ENCODE measurements around the gene BRAT1.

BRAT1 gene

DNA sequence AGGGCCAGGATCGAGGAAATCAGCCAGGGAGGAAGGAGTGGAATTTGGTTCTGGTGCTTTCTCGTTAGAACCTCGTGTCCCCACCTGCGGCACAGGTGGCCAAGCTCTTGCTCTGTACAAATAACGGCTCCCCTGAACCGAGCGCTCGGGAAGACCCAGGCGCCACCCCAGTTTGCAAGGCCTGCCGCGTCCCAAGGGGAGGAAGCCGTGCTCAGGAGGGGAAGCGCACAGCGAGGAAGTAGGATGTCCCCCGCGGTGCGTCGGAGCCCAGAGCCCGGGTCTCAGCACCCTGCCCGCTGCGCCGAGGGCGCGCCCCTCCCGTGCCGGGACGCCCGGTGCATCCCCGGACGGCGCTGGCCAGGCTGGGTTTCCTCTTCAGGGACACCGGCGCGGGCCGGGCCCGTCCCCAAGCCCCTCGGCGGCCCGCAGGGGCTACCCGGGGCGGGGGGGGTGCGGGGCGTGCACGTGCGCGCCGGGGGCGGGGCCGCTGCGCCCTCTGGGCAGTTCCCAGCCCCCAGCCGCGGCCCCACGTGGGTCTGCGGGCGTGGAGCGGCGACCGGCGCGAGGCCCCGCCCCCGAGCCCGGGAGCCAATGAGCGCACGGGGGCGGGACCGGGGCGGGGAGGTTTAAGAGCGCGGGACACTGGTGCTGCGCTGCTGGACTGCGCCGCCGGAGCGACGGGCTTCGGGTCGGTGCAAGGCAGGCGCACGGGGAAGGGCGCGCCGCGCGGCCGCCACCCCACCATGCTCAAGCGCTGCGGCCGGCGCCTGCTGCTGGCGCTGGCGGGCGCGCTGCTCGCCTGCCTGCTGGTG, 36.0 kb downstream of the BRAT1 start, which contains the start of gene LFNG:
LFNG (plus strand) TSS at position 656 of the 812 bp plus-strand sequence; CDS start at position 744, 88 bp downstream.
- peaks cover 46% of the 10 kb centered on the region for H3K4me1 ChIP-seq (ENCODE audit: insufficient read depth, low read length)
- peaks cover 33% of the 10 kb centered on the region for H3K27me3 ChIP-seq (ENCODE audit: insufficient read depth, low read length)
- peak within 1 kb of the TSS; percentile 14; the same call in 1 of the 2 replicates for H3K27ac ChIP-seq (ENCODE audit: low read depth, low read length)
- no peaks in the 10 kb centered on the region for H3K9me3 ChIP-seq (ENCODE audit: insufficient read depth, low read depth, low read length)
- no peaks in the 10 kb centered on the region for H3K36me3 ChIP-seq (ENCODE audit: insufficient read depth, low read length)
- under 1% methylated on average over 95 of the region's 95 CpGs for WGBS
- H3K9ac ChIP-seq (ENCODE audit: low read depth, low read length), result peak within 1 kb of the TSS; percentile 29
- H3K4me3 ChIP-seq (ENCODE audit: low read length), result peak within 1 kb of the TSS; percentile 62

DNA sequence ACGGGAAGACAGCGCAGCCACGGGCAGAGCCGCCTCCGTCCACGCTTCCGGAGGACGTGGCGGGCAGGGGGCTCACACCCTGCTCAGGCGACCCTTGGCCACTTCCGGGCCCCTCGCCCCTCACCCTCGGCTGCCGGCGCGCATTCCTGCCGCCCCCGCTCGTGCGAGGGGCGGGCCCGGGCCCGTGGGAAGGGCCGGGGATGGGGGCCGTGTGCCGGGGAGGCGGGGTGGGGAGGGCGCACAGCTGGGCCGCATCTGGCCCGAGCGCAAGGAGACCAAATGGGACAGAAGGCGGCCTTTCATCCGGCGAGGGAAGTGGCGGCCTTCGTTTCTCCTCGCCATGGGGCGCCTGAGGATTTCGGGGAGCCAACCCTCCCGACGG, 36.6 kb downstream of the BRAT1 start:
- Histone ChIP-seq H3K4me1 (ENCODE audit: insufficient read depth, low read length) (peaks cover 41% of the 10 kb centered on the region), H3K27me3 (ENCODE audit: insufficient read depth, low read length) (peaks cover 33% of the 10 kb centered on the region), H3K9ac (ENCODE audit: low read depth, low read length) (peak overlapping the region; percentile 29), H3K9me3 (ENCODE audit: insufficient read depth, low read depth, low read length) (no peaks in the 10 kb centered on the region), H3K36me3 (ENCODE audit: insufficient read depth, low read length) (no peaks in the 10 kb centered on the region), H3K27ac (ENCODE audit: low read depth, low read length) (no peak overlapping the region; the same call in 1 of the 2 replicates), H3K4me3 (ENCODE audit: low read length) (peak overlapping the region; percentile 58)
- WGBS, result 3% methylated on average over 41 of the region's 41 CpGs

DNA sequence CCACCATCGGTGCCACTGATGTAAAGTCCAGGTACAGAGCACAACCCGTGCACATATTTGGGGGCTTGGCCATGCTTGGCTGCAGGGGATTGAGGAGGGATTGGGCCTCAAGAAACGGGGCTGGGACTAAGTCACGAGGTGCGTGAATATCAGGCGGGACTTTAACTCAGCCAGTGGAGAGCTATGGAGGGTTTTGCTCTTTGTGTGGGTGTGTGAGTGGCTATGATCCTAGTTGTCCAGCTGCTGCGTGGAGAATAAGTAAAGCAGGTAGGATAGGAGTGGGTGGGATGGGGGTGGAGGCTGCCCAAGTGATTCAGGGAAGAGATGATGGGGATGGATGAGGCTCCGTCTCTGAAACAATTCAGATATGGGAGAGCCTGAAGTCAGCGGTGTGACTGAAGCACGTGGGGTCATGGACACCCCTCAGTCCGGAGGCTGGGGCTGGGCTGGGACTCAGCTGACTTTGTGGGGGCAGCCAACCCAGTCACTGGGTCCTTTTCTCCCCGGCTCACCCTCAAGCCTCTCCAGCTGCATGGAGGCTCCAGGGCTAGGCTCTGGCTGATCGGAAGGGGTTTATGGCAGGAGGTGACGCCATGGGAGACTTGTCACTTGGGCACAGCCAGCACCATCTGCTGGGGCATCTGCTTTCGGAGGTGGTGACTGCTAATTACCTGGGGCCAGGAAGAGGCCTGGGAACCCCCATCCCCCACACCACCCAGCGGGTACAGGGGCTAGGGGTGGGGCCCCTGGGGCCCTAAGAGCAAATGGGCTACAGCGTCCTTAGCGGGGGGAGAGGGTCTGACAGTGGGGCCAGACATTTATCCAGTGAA, 37.4 kb downstream of the BRAT1 start:
- H3K27me3 ChIP-seq (ENCODE audit: insufficient read depth, low read length), result peaks cover 33% of the 10 kb centered on the region
- 42% methylated on average over 18 of the region's 18 CpGs for WGBS
- H3K9ac ChIP-seq (ENCODE audit: low read depth, low read length), result no peak overlapping the region
- no peaks in the 10 kb centered on the region for H3K36me3 ChIP-seq (ENCODE audit: insufficient read depth, low read length)
- H3K4me3 ChIP-seq (ENCODE audit: low read length), result peak overlapping the region; percentile 58
- H3K9me3 ChIP-seq (ENCODE audit: insufficient read depth, low read depth, low read length), result no peaks in the 10 kb centered on the region
- no peak overlapping the region for H3K27ac ChIP-seq (ENCODE audit: low read depth, low read length)
- peaks cover 33% of the 10 kb centered on the region for H3K4me1 ChIP-seq (ENCODE audit: insufficient read depth, low read length)

GRCh38 chr7:2517026-2517425, 38.3 kb downstream of the BRAT1 start:
- peaks cover 25% of the 10 kb centered on the region for H3K4me1 ChIP-seq (ENCODE audit: insufficient read depth, low read length)
- H3K9me3 ChIP-seq (ENCODE audit: insufficient read depth, low read depth, low read length), result no peaks in the 10 kb centered on the region
- no peak overlapping the region for H3K9ac ChIP-seq (ENCODE audit: low read depth, low read length)
- peaks cover 33% of the 10 kb centered on the region for H3K27me3 ChIP-seq (ENCODE audit: insufficient read depth, low read length)
- H3K27ac ChIP-seq (ENCODE audit: low read depth, low read length), result no peak overlapping the region
- 41% methylated on average over 8 of the region's 8 CpGs for WGBS
- no peak overlapping the region for H3K4me3 ChIP-seq (ENCODE audit: low read length)
- H3K36me3 ChIP-seq (ENCODE audit: insufficient read depth, low read length), result no peaks in the 10 kb centered on the region

DNA sequence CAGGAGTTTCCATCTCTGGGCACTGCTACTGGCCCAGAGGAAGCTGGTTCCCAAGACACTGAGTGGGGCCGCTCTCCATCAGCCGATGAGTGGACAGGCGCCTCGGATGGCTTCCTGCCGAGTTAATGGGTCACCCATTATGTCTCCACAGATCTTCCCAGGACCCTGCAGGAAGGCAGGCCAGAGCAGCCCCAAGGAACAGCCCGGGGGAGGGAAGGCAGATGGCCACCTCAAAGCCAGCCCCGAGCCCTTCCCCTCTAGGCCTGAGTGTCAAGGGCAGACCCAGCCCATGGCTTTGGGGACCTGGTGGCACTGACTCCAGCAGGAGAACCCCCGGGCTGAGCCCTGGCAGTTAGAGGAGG, 39.1 kb downstream of the BRAT1 start:
- Histone ChIP-seq H3K4me3 (ENCODE audit: low read length) (no peak overlapping the region), H3K4me1 (ENCODE audit: insufficient read depth, low read length) (peaks cover 19% of the 10 kb centered on the region), H3K27me3 (ENCODE audit: insufficient read depth, low read length) (peaks cover 26% of the 10 kb centered on the region), H3K9ac (ENCODE audit: low read depth, low read length) (no peak overlapping the region), H3K36me3 (ENCODE audit: insufficient read depth, low read length) (no peaks in the 10 kb centered on the region), H3K9me3 (ENCODE audit: insufficient read depth, low read depth, low read length) (no peaks in the 10 kb centered on the region), H3K27ac (ENCODE audit: low read depth, low read length) (no peak overlapping the region)
- WGBS, result 78% methylated on average over 8 of the region's 8 CpGs

- 90% methylated on average over 15 of the region's 15 CpGs for WGBS
- Histone ChIP-seq H3K9ac (ENCODE audit: low read depth, low read length) (no peak overlapping the region), H3K27me3 (ENCODE audit: insufficient read depth, low read length) (peaks cover 22% of the 10 kb centered on the region), H3K9me3 (ENCODE audit: insufficient read depth, low read depth, low read length) (no peaks in the 10 kb centered on the region), H3K36me3 (ENCODE audit: insufficient read depth, low read length) (no peaks in the 10 kb centered on the region), H3K4me3 (ENCODE audit: low read length) (no peak overlapping the region), H3K4me1 (ENCODE audit: insufficient read depth, low read length) (peaks cover 19% of the 10 kb centered on the region), H3K27ac (ENCODE audit: low read depth, low read length) (no peak overlapping the region)
Measured at GRCh38 chr7:2515424-2516193, 39.7 kb downstream of the BRAT1 start.

DNA sequence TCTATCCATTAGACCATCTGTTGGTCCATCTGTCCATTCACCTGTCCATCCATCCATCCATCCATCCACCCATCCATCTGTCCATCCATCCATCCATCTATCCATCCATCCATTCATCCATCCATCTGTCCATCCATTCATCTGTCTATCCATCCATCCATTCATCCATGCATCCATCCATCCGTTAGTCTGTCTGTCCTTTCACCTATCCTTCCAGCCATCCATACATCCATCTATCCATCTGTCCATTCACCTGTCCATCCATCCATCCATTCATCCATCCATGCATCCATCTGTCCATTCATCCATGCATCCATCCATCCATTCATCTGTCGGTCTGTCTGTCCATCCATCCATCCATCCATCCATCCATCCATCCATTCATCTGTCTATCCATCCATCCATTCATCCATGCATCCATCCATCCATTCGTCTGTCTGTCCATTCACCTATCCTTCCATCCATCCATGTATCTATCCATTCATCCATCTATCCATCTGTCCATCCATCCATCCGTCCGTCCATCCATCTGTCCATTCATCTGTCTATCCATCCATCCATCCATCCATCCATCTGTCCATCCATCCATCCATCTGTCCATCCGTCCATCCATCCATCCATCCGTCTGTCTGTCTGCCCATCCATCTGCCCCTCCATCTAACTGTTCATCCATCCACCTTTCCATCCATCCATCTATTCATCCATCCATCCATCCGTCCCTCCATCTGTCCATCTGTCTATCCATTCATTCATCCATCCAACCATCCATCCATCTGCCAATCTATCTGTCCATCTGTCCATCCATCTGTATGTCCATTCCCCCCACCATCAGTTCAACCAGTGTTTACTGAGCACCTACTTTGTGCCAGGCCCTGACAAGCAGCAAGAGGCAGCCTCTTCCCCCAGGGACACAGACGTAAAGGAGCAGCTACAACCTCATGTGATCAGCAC, 40.6 kb downstream of the BRAT1 start:
- Histone ChIP-seq H3K27ac (ENCODE audit: low read depth, low read length) (no peak overlapping the region), H3K4me1 (ENCODE audit: insufficient read depth, low read length) (peaks cover 19% of the 10 kb centered on the region), H3K4me3 (ENCODE audit: low read length) (no peak overlapping the region), H3K27me3 (ENCODE audit: insufficient read depth, low read length) (peaks cover 16% of the 10 kb centered on the region), H3K9ac (ENCODE audit: low read depth, low read length) (no peak overlapping the region), H3K9me3 (ENCODE audit: insufficient read depth, low read depth, low read length) (no peaks in the 10 kb centered on the region), H3K36me3 (ENCODE audit: insufficient read depth, low read length) (no peaks in the 10 kb centered on the region)
- 92% methylated on average over 9 of the region's 9 CpGs for WGBS

- peaks cover 10% of the 10 kb centered on the region for H3K27me3 ChIP-seq (ENCODE audit: insufficient read depth, low read length)
- H3K9me3 ChIP-seq (ENCODE audit: insufficient read depth, low read depth, low read length), result no peaks in the 10 kb centered on the region
- peaks cover 19% of the 10 kb centered on the region for H3K4me1 ChIP-seq (ENCODE audit: insufficient read depth, low read length)
- no peak overlapping the region for H3K4me3 ChIP-seq (ENCODE audit: low read length)
- H3K27ac ChIP-seq (ENCODE audit: low read depth, low read length), result no peak overlapping the region
- WGBS, result 87% methylated on average over 7 of the region's 7 CpGs
- no peak overlapping the region for H3K9ac ChIP-seq (ENCODE audit: low read depth, low read length)
- no peaks in the 10 kb centered on the region for H3K36me3 ChIP-seq (ENCODE audit: insufficient read depth, low read length)
Measured at GRCh38 chr7:2513702-2514101, 41.6 kb downstream of the BRAT1 start.

- peaks cover 15% of the 10 kb centered on the region for H3K4me1 ChIP-seq (ENCODE audit: insufficient read depth, low read length)
Measured at GRCh38 chr7:2512713-2513112, 42.6 kb downstream of the BRAT1 start.

DNA sequence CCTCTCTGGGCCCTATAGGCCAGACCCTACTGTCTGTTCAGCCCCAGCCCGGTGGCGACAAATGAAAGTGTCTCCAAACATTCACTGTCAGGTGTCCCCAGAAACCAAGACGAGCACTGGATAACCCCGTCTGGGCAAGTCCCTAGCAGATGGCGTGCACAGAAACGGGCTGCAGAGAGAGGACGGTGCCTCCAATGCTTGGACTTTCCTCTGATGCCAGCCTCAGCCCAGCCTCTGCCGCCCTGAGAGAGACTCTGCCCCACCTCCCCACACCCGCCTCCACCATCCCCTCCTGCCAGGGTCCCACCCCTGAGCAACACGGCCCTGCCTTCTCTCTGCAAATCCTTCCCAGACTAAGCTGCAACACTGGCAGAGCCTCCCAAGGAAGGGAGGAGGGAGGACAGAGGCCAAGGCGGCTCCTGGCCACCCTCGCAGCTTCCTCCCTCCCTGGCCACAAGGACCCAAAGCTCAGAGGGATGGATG, 43.1 kb downstream of the BRAT1 start:
- Histone ChIP-seq H3K4me3 (ENCODE audit: low read length) (no peak overlapping the region), H3K36me3 (ENCODE audit: insufficient read depth, low read length) (no peaks in the 10 kb centered on the region), H3K27me3 (ENCODE audit: insufficient read depth, low read length) (no peaks in the 10 kb centered on the region), H3K9ac (ENCODE audit: low read depth, low read length) (no peak overlapping the region), H3K27ac (ENCODE audit: low read depth, low read length) (no peak overlapping the region), H3K9me3 (ENCODE audit: insufficient read depth, low read depth, low read length) (no peaks in the 10 kb centered on the region), H3K4me1 (ENCODE audit: insufficient read depth, low read length) (peaks cover 10% of the 10 kb centered on the region)
- 84% methylated on average over 12 of the region's 12 CpGs for WGBS

More at GRCh38 chr7:2512713-2513112, 42.6 kb downstream of the BRAT1 start:
- Histone ChIP-seq H3K36me3 (ENCODE audit: insufficient read depth, low read length) (no peaks in the 10 kb centered on the region), H3K4me3 (ENCODE audit: low read length) (no peak overlapping the region), H3K9me3 (ENCODE audit: insufficient read depth, low read depth, low read length) (no peaks in the 10 kb centered on the region), H3K27me3 (ENCODE audit: insufficient read depth, low read length) (peaks cover under 1% of the 10 kb centered on the region; the same call in 1 of the 2 replicates), H3K9ac (ENCODE audit: low read depth, low read length) (no peak overlapping the region), H3K27ac (ENCODE audit: low read depth, low read length) (no peak overlapping the region)
- WGBS, result 97% methylated on average over 3 of the region's 3 CpGs
